Right lobe of liver (tissue), 6 donors: ENCODE data around the gene TWNK. TPM values are rescaled to one million over a fixed set of nuclear protein-coding genes. Genes with fewer than 3 reads are reported as not detected.

Source experiments
- ATAC-seq, 4 donors: fragments of 200-7000 bp; cut with Tn5 transposase; one replicate each; pipeline ENCODE4 v1.9.1; 2020; ENCODE audit warnings: mild to moderate bottlenecking in 4 of 4, moderate library complexity in 4 of 4
- DNase-seq, 3 donors: peaks; one replicate each; pipeline ENCODE4 v3.0.0-alpha.2; 2020
- H3K27ac ChIP-seq, 3 donors: fragments of 200-600 bp; one replicate each; pipeline ENCODE4 v1.8.0; 2022
- H3K27me3 ChIP-seq, 2 donors: fragments of 200-600 bp; one replicate each; pipeline ENCODE4 v1.8.0; 2022
- H3K36me3 ChIP-seq, 4 donors: fragments of 200-600 bp; sonication (generic) in 1 of 4; one replicate each; pipeline versions ENCODE4 v1.5.1 to v1.8.0; 2017 to 2022; ENCODE audit warnings: control low read depth in 1 of 4
- H3K4me1 ChIP-seq, 4 donors: fragments of 200-600 bp; sonication (generic) in 1 of 4; one replicate each; pipeline versions ENCODE4 v1.5.1 to v1.8.0; 2017 to 2022; ENCODE audit warnings: control low read depth in 1 of 4
- H3K4me3 ChIP-seq, 3 donors: fragments of 200-600 bp; one replicate each; pipeline ENCODE4 v1.8.0; 2022
- H3K9me3 ChIP-seq, 4 donors: fragments of 200-600 bp; sonication (generic) in 1 of 4; one replicate each; pipeline versions ENCODE4 v1.5.1 to v1.8.0; 2017 to 2022; ENCODE audit warnings: control low read depth in 1 of 4
- POLR2A ChIP-seq: fragments of 450-650 bp; IDR thresholded peaks from one replicate; pipeline ENCODE4 v1.6.1; 2017; ENCODE audit warnings: antibody characterized with exemption, mild to moderate bottlenecking
- WGBS: methylation state at CpG from one replicate; pipeline ENCODE4 v1.1.6; 2018; ENCODE audit warnings: low coverage, low lambda C conversion rate; ENCODE audit not compliant: insufficient coverage; ENCODE audit errors: missing lambda C conversion rate; 5-methylcytosine and 5-hydroxymethylcytosine counted together
- intact Hi-C, 2 donors: fragments of 100-400 bp; cut with DNase I; formaldehyde crosslinking; loops; one replicate each; pipeline versions ENCODE4 v1.11.2 to v1.14.1; 2022
- total RNA-seq, 6 experiments: library from RNA; depleted of rRNA in 2 of 6; stranded (reverse); fragments of >200 nt in 2 of 6; fragmentation: NEBNext Ultra II Directional in 3 of 6; extraction: Animal tissue kit (Norgen Biotek cat#: 25700) in 3 of 6; gene quantifications; one replicate each; pipeline versions ENCODE4 v1.1.0 to v1.2.4, GENCODE V29; 2016 to 2023
- TF ChIP-seq, protein P1 (sequence below), 4 donors: fragments of 200-600 bp in 3 of 4; fragments of 450-650 bp in 1 of 4; IDR thresholded peaks; one replicate each; pipeline versions ENCODE4 v1.5.1 to v1.8.0; 2016 to 2022; ENCODE audit warnings: antibody characterized with exemption in 4 of 4, mild to moderate bottlenecking in 2 of 4
- donor health status: DM: no; HTN: yes; CAD: no.
- donor health status: DM: no; HTN: no; CAD: no.
- donor health status: DM: no; HTN: no; CAD: no.
- donor health status: DM: no; HTN: yes; CAD: no.
- donor health status: DM: no; HTN: yes; CAD: no.

The TWNK gene
- total RNA-seq, 6 experiments from 2014 or later, result 2.9 to 8.4 (median 4.6) TPM

DNA sequence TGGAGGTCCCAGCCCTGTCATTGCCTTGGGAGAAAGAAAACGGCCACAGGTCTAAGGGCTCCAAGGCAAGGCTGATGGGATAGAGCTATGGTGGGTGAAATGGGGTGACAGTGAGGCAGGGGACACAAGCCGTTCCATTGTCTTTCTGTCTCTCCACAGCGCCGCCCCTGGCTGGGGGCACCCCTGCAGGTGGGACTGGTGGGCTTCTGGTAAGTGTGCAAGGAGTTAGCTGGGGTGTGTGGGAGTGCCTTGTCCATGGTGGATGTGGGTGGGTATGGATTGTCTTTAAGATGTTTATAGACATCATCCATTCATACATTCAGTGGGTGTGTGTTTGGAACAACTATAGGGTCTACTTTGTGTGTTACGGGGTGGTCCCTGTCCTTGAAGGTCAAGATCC lies 51.1 kb downstream of the TWNK start:
- H3K9me3 ChIP-seq, result no peaks in the 10 kb centered on the region
- no peak overlapping the region for H3K27ac ChIP-seq
- ATAC-seq (no peak), DNase-seq (no peak)
- H3K4me3 ChIP-seq, result no peak overlapping the region
- TF ChIP-seq, protein P1, sequence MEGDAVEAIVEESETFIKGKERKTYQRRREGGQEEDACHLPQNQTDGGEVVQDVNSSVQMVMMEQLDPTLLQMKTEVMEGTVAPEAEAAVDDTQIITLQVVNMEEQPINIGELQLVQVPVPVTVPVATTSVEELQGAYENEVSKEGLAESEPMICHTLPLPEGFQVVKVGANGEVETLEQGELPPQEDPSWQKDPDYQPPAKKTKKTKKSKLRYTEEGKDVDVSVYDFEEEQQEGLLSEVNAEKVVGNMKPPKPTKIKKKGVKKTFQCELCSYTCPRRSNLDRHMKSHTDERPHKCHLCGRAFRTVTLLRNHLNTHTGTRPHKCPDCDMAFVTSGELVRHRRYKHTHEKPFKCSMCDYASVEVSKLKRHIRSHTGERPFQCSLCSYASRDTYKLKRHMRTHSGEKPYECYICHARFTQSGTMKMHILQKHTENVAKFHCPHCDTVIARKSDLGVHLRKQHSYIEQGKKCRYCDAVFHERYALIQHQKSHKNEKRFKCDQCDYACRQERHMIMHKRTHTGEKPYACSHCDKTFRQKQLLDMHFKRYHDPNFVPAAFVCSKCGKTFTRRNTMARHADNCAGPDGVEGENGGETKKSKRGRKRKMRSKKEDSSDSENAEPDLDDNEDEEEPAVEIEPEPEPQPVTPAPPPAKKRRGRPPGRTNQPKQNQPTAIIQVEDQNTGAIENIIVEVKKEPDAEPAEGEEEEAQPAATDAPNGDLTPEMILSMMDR (IDR thresholded peaks at IDR 0.05), result no peak
- TF ChIP-seq POLR2A, result no peak
- no peaks in the 10 kb centered on the region for H3K27me3 ChIP-seq
- WGBS, result no CpG with 5 or more reads among the region's 5 CpGs
- peaks cover 0 to 10% (median 6%) of the 10 kb centered on the region in 4 donors for H3K4me1 ChIP-seq
- peaks cover 0 to 5% (median 1%) of the 10 kb centered on the region in 4 donors for H3K36me3 ChIP-seq
- intact Hi-C loops, result no loop called here

DNA sequence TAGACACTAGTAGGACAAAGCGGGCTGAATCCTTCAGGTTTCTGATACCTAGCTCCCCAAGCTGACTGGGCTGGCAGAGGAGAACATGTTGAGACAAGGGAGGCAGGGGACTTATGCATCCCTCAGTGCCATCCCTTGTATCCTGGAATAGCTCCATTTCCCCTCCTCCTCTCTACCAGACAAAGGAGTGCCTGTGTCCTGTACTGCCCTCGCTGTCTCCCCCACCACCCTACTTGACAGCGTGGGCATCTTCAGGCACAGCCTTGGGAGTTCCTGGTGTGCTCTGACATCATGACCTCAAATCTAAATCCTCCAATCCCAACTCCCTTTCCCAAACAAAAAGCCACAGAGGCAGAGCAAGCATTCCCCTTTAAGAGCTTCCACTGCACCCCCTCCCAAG lies 52.7 kb downstream of the TWNK start:
- no peak for TF ChIP-seq POLR2A
- Histone ChIP-seq H3K27ac (no peak overlapping the region), H3K9me3 (no peaks in the 10 kb centered on the region), H3K4me1 (peaks cover 0 to 12% (median 6%) of the 10 kb centered on the region in 4 donors), H3K27me3 (no peaks in the 10 kb centered on the region), H3K36me3 (peaks cover 0 to 5% (median 1%) of the 10 kb centered on the region in 4 donors), H3K4me3 (no peak overlapping the region)
- intact Hi-C loops, result no loop called here
- 100% methylated on average over 3 of the region's 3 CpGs for WGBS
- ATAC-seq (no peak), DNase-seq (no peak)

DNA sequence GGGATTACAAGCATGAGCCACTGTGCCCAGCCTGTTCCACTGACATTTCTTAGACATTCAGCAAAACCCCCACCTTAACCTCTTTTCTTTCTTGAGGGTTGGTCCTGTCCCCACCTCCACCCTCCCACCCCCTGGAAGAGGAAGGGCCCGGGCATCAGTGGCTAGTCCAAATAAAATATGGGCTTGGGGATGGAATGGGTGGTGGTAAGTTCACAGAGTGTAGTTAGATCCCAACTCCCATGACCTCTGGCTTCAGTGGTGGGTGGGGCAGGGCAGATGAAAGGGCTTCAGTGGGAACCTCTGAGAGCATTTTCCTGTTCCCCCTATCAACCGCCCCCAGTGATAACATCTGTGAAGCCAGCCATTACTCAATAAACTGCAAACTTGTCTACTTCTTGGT lies 53.5 kb downstream of the TWNK start:
- Histone ChIP-seq H3K36me3 (peaks cover 0 to 5% (median 1%) of the 10 kb centered on the region in 4 donors), H3K27me3 (no peaks in the 10 kb centered on the region), H3K9me3 (no peaks in the 10 kb centered on the region), H3K27ac (no peak overlapping the region), H3K4me1 (peaks cover 0 to 12% (median 6%) of the 10 kb centered on the region in 4 donors), H3K4me3 (no peak overlapping the region)
- ATAC-seq, result no peak
- no peak for DNase-seq
- intact Hi-C loops, result no loop called here
- 33% methylated on average over 1 of the region's 2 CpGs for WGBS
- no peak for TF ChIP-seq POLR2A
- TF ChIP-seq, protein P1 (IDR thresholded peaks at IDR 0.05), result no peak

DNA sequence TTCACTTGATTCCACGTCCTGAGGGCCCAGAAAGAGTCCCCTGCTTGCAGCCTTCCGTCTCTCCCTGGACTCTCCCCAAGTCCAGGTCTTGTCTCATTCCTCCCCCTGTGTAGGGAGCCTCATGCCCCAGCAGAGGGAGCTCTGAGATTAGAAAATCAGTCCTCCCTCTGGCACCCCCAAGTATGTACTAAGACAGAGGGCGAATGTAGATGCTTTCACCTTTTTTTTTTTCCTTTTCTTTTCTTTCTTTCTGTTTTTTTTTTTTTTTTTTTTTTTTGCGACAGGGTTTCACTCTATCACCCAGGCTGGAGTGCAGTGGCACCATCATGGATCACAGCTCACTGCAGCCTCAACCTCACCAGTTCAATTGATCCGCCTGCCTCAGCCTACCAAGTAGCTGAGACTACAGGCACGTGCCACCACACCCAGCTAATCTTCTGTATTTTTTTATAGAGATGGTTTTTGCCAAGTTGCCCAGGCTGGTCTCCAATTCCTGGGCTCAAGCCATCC lies 54.0 kb downstream of the TWNK start:
- no peaks in the 10 kb centered on the region for H3K9me3 ChIP-seq
- ATAC-seq (peak; percentile 65 to 71 (median 68)), DNase-seq (peak in 2 of 3 donors; percentile 67 to 80)
- intact Hi-C loops, result no loop called here
- no peak overlapping the region for H3K27ac ChIP-seq
- peaks cover 0 to 12% (median 6%) of the 10 kb centered on the region in 4 donors for H3K4me1 ChIP-seq
- H3K4me3 ChIP-seq, result no peak overlapping the region
- peaks cover 0 to 5% (median 1%) of the 10 kb centered on the region in 4 donors for H3K36me3 ChIP-seq
- TF ChIP-seq, protein P1 (IDR thresholded peaks at IDR 0.05), result peak; percentile 66 to 90 (median 88)
- TF ChIP-seq POLR2A, result no peak
- 0% methylated on average over 5 of the region's 6 CpGs for WGBS
- H3K27me3 ChIP-seq, result no peaks in the 10 kb centered on the region

DNA sequence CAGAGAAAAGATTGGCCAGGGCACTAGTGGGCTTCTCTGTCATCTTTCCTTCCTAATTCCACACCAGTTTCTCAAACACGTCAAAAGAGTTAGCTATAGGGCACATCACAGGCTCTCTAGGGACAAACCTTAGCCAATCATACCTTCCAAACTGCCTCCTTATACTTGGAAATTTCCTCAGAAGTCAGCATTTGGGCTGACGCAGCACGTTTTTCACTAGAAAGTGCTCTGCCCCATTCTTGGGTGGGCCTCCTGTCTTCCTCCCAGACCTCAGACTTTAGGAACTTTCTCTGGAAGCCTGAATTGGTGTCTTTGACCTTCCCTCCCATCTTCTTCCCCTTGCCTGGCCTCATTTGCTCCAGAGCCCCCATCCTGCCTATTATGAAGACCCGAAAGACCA lies 54.8 kb downstream of the TWNK start:
- Histone ChIP-seq H3K4me1 (peaks cover 0 to 12% (median 6%) of the 10 kb centered on the region in 4 donors), H3K27me3 (no peaks in the 10 kb centered on the region), H3K4me3 (no peak overlapping the region), H3K27ac (peak overlapping the region; percentile 53 to 77 (median 54)), H3K36me3 (peaks cover 0 to 5% (median under 1%) of the 10 kb centered on the region in 4 donors), H3K9me3 (no peaks in the 10 kb centered on the region)
- WGBS, result 66% methylated on average over 4 of the region's 4 CpGs
- DNase-seq (no peak), ATAC-seq (no peak)
- intact Hi-C loops, result no loop called here
- no peak for TF ChIP-seq POLR2A
- TF ChIP-seq, protein P1 (IDR thresholded peaks at IDR 0.05), result no peak
